Loucy (cell line): ENCODE results near the gene TAS2R41.

Experiments used
- EZH2phosphoT487 ChIP-seq: fragments of 200-600 bp; IDR thresholded peaks from 2 replicates; pipeline ENCODE4 v1.6.1; 2018; ENCODE audit warnings: antibody characterized with exemption, mild to moderate bottlenecking, moderate library complexity, borderline replicate concordance
- TF ChIP-seq, protein P1 (sequence below): fragments of 200-600 bp; sonication (generic); conservative IDR thresholded peaks from 2 replicates; pipeline ENCODE4 v1.5.1; 2014; ENCODE audit warnings: mild to moderate bottlenecking, antibody characterized with exemption, low read length

DNA sequence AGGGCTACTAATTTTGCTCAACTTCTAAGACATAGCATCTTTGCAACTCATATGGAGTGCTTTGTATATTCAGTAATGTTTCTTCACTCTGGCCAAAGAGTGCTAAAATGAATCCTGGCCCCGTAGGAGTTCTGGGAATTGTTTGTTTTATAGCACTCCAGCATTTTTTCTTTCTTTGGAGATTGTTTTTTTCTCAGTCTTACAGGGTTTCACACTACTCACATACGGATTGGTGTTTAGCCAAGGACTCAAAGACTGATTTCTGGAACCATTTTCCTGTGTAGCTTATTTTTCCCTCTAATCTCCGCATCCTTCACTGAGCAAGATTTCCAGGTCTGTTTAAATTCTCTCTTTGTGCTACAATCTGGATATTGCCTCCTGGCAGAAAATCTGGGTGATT is 6.4 kb downstream of the TAS2R41 start:
- TF ChIP-seq, protein P1, sequence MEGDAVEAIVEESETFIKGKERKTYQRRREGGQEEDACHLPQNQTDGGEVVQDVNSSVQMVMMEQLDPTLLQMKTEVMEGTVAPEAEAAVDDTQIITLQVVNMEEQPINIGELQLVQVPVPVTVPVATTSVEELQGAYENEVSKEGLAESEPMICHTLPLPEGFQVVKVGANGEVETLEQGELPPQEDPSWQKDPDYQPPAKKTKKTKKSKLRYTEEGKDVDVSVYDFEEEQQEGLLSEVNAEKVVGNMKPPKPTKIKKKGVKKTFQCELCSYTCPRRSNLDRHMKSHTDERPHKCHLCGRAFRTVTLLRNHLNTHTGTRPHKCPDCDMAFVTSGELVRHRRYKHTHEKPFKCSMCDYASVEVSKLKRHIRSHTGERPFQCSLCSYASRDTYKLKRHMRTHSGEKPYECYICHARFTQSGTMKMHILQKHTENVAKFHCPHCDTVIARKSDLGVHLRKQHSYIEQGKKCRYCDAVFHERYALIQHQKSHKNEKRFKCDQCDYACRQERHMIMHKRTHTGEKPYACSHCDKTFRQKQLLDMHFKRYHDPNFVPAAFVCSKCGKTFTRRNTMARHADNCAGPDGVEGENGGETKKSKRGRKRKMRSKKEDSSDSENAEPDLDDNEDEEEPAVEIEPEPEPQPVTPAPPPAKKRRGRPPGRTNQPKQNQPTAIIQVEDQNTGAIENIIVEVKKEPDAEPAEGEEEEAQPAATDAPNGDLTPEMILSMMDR, result no peak
- TF ChIP-seq EZH2phosphoT487, result no peak
